HepG2 (cell line): ENCODE measurements around the gene PDGFB. TPM values are rescaled to one million over a fixed set of nuclear protein-coding genes. Genes with fewer than 3 reads are reported as not detected.

Experiments used
- DNMT3B ChIP-seq: conservative IDR thresholded peaks from 2 replicates; pipeline ENCODE4 v1.6.1; 2016; ENCODE audit warnings: missing biosample characterization, control low read depth
- MAF1 ChIP-seq: sonication (generic); formaldehyde crosslinking; IDR thresholded peaks from 2 replicates; pipeline ENCODE4 v1.5.0; 2020; ENCODE audit warnings: missing genetic modification reagents, borderline replicate concordance
- MEIS2 ChIP-seq: sonication (generic); formaldehyde crosslinking; IDR thresholded peaks from 2 replicates; pipeline ENCODE4 v1.9.0; 2021; ENCODE audit warnings: mild to moderate bottlenecking, missing genetic modification reagents
- RAD51 ChIP-seq: fragments of 450-650 bp; IDR thresholded peaks from 2 replicates; pipeline ENCODE4 v1.6.1; 2016; ENCODE audit warnings: borderline replicate concordance
- SRSF1 ChIP-seq: fragments of 200-400 bp; formaldehyde crosslinking; optimal IDR thresholded peaks from 2 replicates; pipeline ENCODE3; 2017; ENCODE audit warnings: mild to moderate bottlenecking, low read depth, low read length, moderate library complexity
- ZBTB40 ChIP-seq, 2 experiments: fragments of 450-650 bp in 1 of 2; sonication (generic) in 1 of 2; formaldehyde crosslinking in 1 of 2; IDR thresholded peaks; 2 replicates each; pipeline versions ENCODE4 v1.6.1 to v1.8.0; 2016 to 2022; ENCODE audit warnings: antibody characterized with exemption in 1 of 2, mild to moderate bottlenecking in 1 of 2, missing genetic modification reagents in 1 of 2
- ZNF281 ChIP-seq: sonication (generic); formaldehyde crosslinking; IDR thresholded peaks from 2 replicates; pipeline ENCODE4 v1.4.0; 2020; ENCODE audit warnings: missing genetic modification reagents, borderline replicate concordance
- ZNF484 ChIP-seq: sonication (generic); formaldehyde crosslinking; IDR thresholded peaks from 2 replicates; pipeline ENCODE4 v1.5.1; 2020; ENCODE audit warnings: mild to moderate bottlenecking, low read depth, missing genetic modification reagents, borderline replicate concordance
- ZNF710 ChIP-seq: sonication (generic); formaldehyde crosslinking; IDR thresholded peaks from 2 replicates; pipeline ENCODE4 v1.5.0; 2020; ENCODE audit warnings: mild to moderate bottlenecking, missing genetic modification reagents, borderline replicate concordance
- ZNF737 ChIP-seq: sonication (generic); formaldehyde crosslinking; IDR thresholded peaks from 2 replicates; pipeline ENCODE4 v1.5.0; 2020; ENCODE audit warnings: missing genetic modification reagents, mild to moderate bottlenecking, borderline replicate concordance
- polyA plus RNA-seq, 8 experiments: library from polyadenylated mRNA; depleted of rRNA in 3 of 8; stranded (reverse) in 7 of 8; unstranded in 1 of 8; fragments of >200 nt; fragmentation: Illumina TruSeq in 4 of 8; extraction: Trizol in 4 of 8; gene quantifications; 2 replicates each; pipeline versions ENCODE4 v1.2.1 to v1.2.3, GENCODE V29; 2011 to 2016; ENCODE audit warnings: low read depth in 4 of 8, missing spikeins in 1 of 8, mixed read lengths in 1 of 8; ENCODE audit not compliant: insufficient read depth in 1 of 8
- total RNA-seq, 5 experiments: library from RNA; depleted of rRNA; stranded (reverse); fragments of >200 nt; fragmentation: Illumina TruSeq; extraction: Trizol; gene quantifications; 2 replicates each; pipeline ENCODE4 v1.2.3, GENCODE V29; 2016; ENCODE audit warnings: low read depth in 1 of 5

PDGFB gene
- total and polyA plus RNA-seq, 2 of the 13 experiments (the other 11 are each of a cell fraction or from before 2014, with no cell fraction given) = 1.4 to 10.1 TPM

GRCh38 chr22:39284142-39284980 lies 39.6 kb upstream of the PDGFB start (continued):
- TF ChIP-seq ZNF281 (CRISPR knock-in tag) = no peak
- TF ChIP-seq ZNF484 (CRISPR knock-in tag) = no peak
- TF ChIP-seq ZBTB40 (IDR thresholded peaks at IDR 0.05) = no peak
- 0 out of 2 replicates have a peak, but pooled peaks have one; percentile 35 for TF ChIP-seq ZBTB40 (CRISPR knock-in tag; IDR thresholded peaks at IDR 0.05)
- no peak for TF ChIP-seq MEIS2 (CRISPR knock-in tag)
- TF ChIP-seq ZNF710 (CRISPR knock-in tag) = no peak
- no peak for TF ChIP-seq RAD51
- no peak for TF ChIP-seq ZNF737 (CRISPR knock-in tag)
- TF ChIP-seq SRSF1 = no peak
- TF ChIP-seq MAF1 (CRISPR knock-in tag) = no peak
- TF ChIP-seq DNMT3B (CRISPR knock-in tag) = no peak
